Thymus (tissue), 11 donors: ENCODE data around the gene CNPY1. TPM values are rescaled to one million over a fixed set of nuclear protein-coding genes. Genes with fewer than 3 reads are reported as not detected.

ENCODE experiments used
- DNase-seq, 9 donors: peaks; one replicate each; pipeline ENCODE4 v3.0.0-alpha.2; 2013; ENCODE audit warnings: low spot score in 9 of 9, low read depth in 6 of 9, missing footprints in 1 of 9
- H3K27ac ChIP-seq, 2 donors: one replicate each; pipeline ENCODE4 v1.5.1; 2013; ENCODE audit warnings: control low read depth in 1 of 2, low read depth in 1 of 2, low read length in 1 of 2, mild to moderate bottlenecking in 1 of 2, moderate library complexity in 1 of 2
- H3K27me3 ChIP-seq, 2 donors: one replicate each; pipeline ENCODE4 v1.5.1; 2013; ENCODE audit warnings: low read length in 1 of 2; ENCODE audit not compliant: control insufficient read depth in 2 of 2, insufficient read depth in 1 of 2
- H3K36me3 ChIP-seq, 2 donors: one replicate each; pipeline ENCODE4 v1.5.1; 2013; ENCODE audit warnings: low read length in 1 of 2, mild to moderate bottlenecking in 1 of 2, moderate library complexity in 1 of 2; ENCODE audit not compliant: control insufficient read depth in 2 of 2, insufficient read depth in 2 of 2
- H3K4me1 ChIP-seq, 2 donors: one replicate each; pipeline ENCODE4 v1.5.1; 2013; ENCODE audit warnings: low read length in 2 of 2; ENCODE audit not compliant: control insufficient read depth in 2 of 2, insufficient read depth in 2 of 2
- H3K4me3 ChIP-seq, 2 donors: one replicate each; pipeline ENCODE4 v1.5.1; 2013; ENCODE audit warnings: low read length in 2 of 2, control low read depth in 1 of 2, mild to moderate bottlenecking in 1 of 2
- H3K9me3 ChIP-seq, 2 donors: one replicate each; pipeline ENCODE4 v1.5.1; 2013; ENCODE audit warnings: low read length in 1 of 2, mild to moderate bottlenecking in 1 of 2; ENCODE audit not compliant: control insufficient read depth in 2 of 2, insufficient read depth in 1 of 2
- WGBS: extraction: QIAGEN DNeasy Blood & Tissue Kit; methylation state at CpG from one replicate; pipeline ENCODE4 v1.1.7; 2013; 5-methylcytosine and 5-hydroxymethylcytosine counted together
- polyA plus RNA-seq: library from polyadenylated mRNA; stranded (reverse); fragments of 200-250 nt; gene quantifications from one replicate; pipeline ENCODE4 v1.2.3, GENCODE V29; 2013
- total RNA-seq: library from RNA; stranded (reverse); fragments of 120-200 nt; gene quantifications from one replicate; pipeline ENCODE4 v1.2.4, GENCODE V29; 2013
- donor health status: healthy.

Gene CNPY1
- total and polyA plus RNA-seq, 2 donors: 0.05 TPM; not detected in 1

DNA sequence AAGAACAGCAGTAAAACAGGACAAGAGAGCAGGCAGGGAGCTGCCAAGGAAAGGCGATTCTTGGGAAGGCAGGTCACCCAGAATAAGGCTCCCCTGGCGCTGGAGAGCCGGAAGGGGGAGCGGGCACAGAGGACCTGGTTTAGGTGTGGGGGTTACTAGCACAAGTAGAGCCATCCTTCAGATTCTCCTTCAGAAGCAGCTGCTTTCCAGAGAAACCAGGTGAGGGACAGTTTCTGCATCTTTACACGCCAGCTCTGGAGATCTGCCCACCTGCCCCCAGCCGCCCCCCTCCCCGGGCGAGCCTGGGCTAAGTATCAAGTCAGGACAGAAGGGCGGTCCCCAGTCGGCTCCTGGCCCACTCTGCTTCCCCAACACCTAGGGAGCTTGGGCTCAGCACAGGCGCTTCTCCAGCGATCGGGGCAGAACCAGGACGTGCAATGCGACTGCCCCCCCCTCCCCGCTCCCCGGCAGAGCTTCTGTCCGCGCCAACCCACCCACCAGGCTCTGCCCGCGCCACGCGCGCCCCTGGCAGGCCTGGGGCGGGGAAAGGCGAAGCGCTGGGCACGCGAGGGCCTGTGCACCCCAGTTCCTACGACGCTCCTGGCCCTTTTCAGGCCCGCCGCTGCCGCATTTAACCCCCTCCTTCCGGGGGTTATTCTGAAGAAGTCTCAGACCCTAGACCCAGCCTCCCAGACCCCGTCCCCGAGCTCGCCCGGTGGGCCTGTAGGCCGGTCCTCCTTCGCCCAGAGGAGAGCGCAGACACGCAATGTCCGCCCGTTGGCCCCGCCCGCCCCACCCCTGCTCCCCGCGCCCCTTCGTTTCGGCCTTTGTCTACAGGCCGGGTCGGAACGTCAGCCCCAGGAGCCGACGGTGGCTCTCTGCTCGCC lies 92.8 kb downstream of the CNPY1 start:
- DNase-seq: no peak
- 7% methylated on average over 57 of the region's 57 CpGs for WGBS
- Histone ChIP-seq H3K27me3 (peaks cover 96 to 99% of the 10 kb centered on the region in 2 donors), H3K36me3 (no peaks in the 10 kb centered on the region), H3K4me3 (no peak overlapping the region), H3K27ac (no peak overlapping the region), H3K9me3 (peaks cover 0 to 9% of the 10 kb centered on the region in 2 donors), H3K4me1 (peaks cover 0 to 6% of the 10 kb centered on the region in 2 donors)

DNA sequence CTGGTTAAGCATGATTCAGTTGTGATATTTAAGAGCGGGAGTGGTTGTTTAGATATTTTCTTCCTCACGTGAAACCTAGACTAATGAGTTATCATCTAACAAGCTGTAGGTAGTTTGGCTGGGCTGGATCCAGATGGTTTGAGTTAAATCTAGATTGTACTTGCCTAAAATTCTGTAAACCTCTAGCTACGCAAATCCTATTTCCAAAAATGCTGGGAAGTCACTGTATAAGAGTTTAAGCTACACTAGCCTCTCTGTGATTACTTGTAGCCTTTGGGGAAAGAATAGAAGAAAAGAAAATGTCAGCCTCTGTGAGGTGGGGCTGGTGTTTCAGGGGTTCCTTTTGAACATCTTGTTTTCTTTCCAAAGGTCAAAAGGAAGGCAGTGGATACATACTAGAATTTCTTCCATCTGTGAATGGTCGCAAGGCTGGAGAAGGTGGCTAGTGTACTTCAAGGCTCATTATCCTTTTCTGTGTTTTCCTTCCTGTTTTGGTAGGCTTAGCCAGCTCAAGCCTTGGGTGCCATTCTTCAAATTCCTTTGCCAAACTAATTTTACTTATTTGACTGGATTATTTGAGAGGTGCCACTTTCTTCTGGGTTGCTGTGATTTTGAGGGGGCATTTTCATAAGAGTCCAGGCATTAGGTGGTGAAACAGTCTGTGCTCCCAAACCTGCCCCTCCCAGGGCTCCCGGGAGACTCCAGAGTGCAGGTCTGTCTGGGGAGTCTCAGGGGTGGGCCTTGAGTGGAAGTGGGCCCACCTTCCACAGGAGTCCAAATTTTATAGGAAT lies 93.7 kb downstream of the CNPY1 start:
- no peaks in the 10 kb centered on the region for H3K36me3 ChIP-seq
- 27% methylated on average over 5 of the region's 5 CpGs for WGBS
- H3K4me3 ChIP-seq: no peak overlapping the region
- peaks cover 2 to 9% of the 10 kb centered on the region in 2 donors for H3K9me3 ChIP-seq
- H3K27me3 ChIP-seq: peaks cover 98 to 99% of the 10 kb centered on the region in 2 donors
- no peak for DNase-seq
- H3K4me1 ChIP-seq: peaks cover 0 to 6% of the 10 kb centered on the region in 2 donors
- H3K27ac ChIP-seq: no peak overlapping the region

DNA sequence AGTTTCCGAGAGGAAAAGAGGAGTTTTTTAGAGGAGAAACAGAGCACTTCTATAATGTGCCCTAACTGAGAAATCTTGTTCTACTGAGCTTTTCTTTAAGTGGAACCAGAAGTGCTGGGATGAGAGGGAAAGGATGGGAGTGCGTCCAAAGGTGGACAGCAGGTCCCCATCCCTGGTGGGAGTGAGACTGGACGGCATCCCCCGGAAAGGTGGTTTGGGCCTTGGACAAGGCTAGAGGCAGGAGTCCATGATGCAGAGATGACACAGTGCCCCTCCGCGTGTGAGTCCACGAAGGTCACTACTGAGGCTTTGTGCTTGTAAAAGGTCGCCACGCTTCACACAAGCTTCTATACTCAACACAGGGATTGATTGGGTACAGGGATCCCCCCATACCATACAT lies 94.5 kb downstream of the CNPY1 start:
- H3K36me3 ChIP-seq: no peaks in the 10 kb centered on the region
- no peak overlapping the region for H3K4me3 ChIP-seq
- DNase-seq: no peak
- H3K27me3 ChIP-seq: peaks cover 97 to 100% of the 10 kb centered on the region in 2 donors
- 17% methylated on average over 9 of the region's 9 CpGs for WGBS
- H3K9me3 ChIP-seq: peaks cover 2 to 9% of the 10 kb centered on the region in 2 donors
- no peak overlapping the region for H3K27ac ChIP-seq
- H3K4me1 ChIP-seq: peaks cover 0 to 6% of the 10 kb centered on the region in 2 donors

Other genes with a start within 250 kb of the CNPY1 start
- gene INSIG1, start 248.7 kb downstream of the CNPY1 start, total RNA-seq: 50.2 TPM
- 37.1 TPM for gene INSIG1, start 248.7 kb downstream of the CNPY1 start, polyA plus RNA-seq
- under 0.01 TPM for gene EN2, start 88.4 kb downstream of the CNPY1 start, total RNA-seq
- 0.05 TPM for gene EN2, start 88.4 kb downstream of the CNPY1 start, polyA plus RNA-seq
- gene RBM33, start 98.1 kb upstream of the CNPY1 start, total RNA-seq: 58.5 TPM
- 23.5 TPM for gene RBM33, start 98.1 kb upstream of the CNPY1 start, polyA plus RNA-seq